ENCODE data around the gene CPSF6.

GRCh38 chr12:69262264-69262974 is 23.1 kb downstream of the CPSF6 start:
- TF ChIP-seq FOXK2 (IDR thresholded peaks at IDR 0.05) = no peak
- no peak for TF ChIP-seq SP1 (IDR thresholded peaks at IDR 0.05)
- TF ChIP-seq TARDBP (IDR thresholded peaks at IDR 0.05) = no peak
- TF ChIP-seq HDGF (IDR thresholded peaks at IDR 0.05; ENCODE audit: borderline replicate concordance) = no peak
- no peak for TF ChIP-seq ARNT (IDR thresholded peaks at IDR 0.05)
- no peak for TF ChIP-seq CTBP1 (IDR thresholded peaks at IDR 0.05; ENCODE audit: borderline replicate concordance)
- TF ChIP-seq FOXM1 (IDR thresholded peaks at IDR 0.05; ENCODE audit: borderline replicate concordance) = no peak
- no peak for TF ChIP-seq L3MBTL2 (conservative IDR thresholded peaks at IDR 0.05)
- no peak for TF ChIP-seq LEF1 (IDR thresholded peaks at IDR 0.05; ENCODE audit: borderline replicate concordance)
- TF ChIP-seq BHLHE40 (IDR thresholded peaks at IDR 0.05; ENCODE audit: borderline replicate concordance) = no peak
